GM12892 (cell line): ENCODE results near the gene PGBD5.

Source experiments
- DNase-seq: peaks from one replicate; pipeline ENCODE4 v3.0.0; 2011; ENCODE audit not compliant: insufficient read length
- FAIRE-seq: peaks from 2 replicates; lab custom pipeline; 2011; peaks lifted over from hg19 to GRCh38; lab: Jason Lieb, UNC
- POLR2A ChIP-seq: IDR thresholded peaks from 2 replicates; pipeline ENCODE4 v1.6.1; 2011; ENCODE audit warnings: low read depth, low read length, control low read depth
- POLR2AphosphoS5 ChIP-seq: IDR thresholded peaks from 2 replicates; pipeline ENCODE4 v1.6.1; 2011; ENCODE audit warnings: low read depth, low read length, control low read depth
- TAF1 ChIP-seq: IDR thresholded peaks from 2 replicates; pipeline ENCODE4 v1.6.1; 2011; ENCODE audit warnings: low read depth, mild to moderate bottlenecking, control low read depth, low read length, borderline replicate concordance

Gene PGBD5

GRCh38 chr1:230299191-230300006, 126.7 kb downstream of the PGBD5 start:
- no peak for TF ChIP-seq TAF1
- no peak for TF ChIP-seq POLR2AphosphoS5
- no peak for TF ChIP-seq POLR2A
- no peak for FAIRE-seq
- DNase-seq: no peak

- DNase-seq (no peak), FAIRE-seq (no peak)
- TF ChIP-seq POLR2A (no peak), TAF1 (no peak), POLR2AphosphoS5 (no peak)
Measured at GRCh38 chr1:230295367-230295766, 130.8 kb downstream of the PGBD5 start.

GRCh38 chr1:230293390-230293700, 132.8 kb downstream of the PGBD5 start:
- TF ChIP-seq POLR2A: no peak
- TF ChIP-seq TAF1: no peak
- no peak for TF ChIP-seq POLR2AphosphoS5
- no peak for DNase-seq
- no peak for FAIRE-seq

GRCh38 chr1:230292689-230293389, 133.3 kb downstream of the PGBD5 start:
- FAIRE-seq (no peak), DNase-seq (no peak)
- TF ChIP-seq TAF1: no peak
- TF ChIP-seq POLR2A: no peak
- TF ChIP-seq POLR2AphosphoS5: no peak

GRCh38 chr1:230291731-230292620, 134.2 kb downstream of the PGBD5 start:
- FAIRE-seq (no peak), DNase-seq (no peak)
- TF ChIP-seq POLR2AphosphoS5 (no peak), TAF1 (no peak), POLR2A (no peak)

- DNase-seq (no peak), FAIRE-seq (no peak)
- no peak for TF ChIP-seq POLR2A
- no peak for TF ChIP-seq TAF1
- TF ChIP-seq POLR2AphosphoS5: no peak
Measured at GRCh38 chr1:230289350-230289644, 136.8 kb downstream of the PGBD5 start.

GRCh38 chr1:230288641-230289349, 137.3 kb downstream of the PGBD5 start:
- DNase-seq (no peak), FAIRE-seq (no peak)

GRCh38 chr1:230287674-230288315, 138.3 kb downstream of the PGBD5 start:
- no peak for DNase-seq
- FAIRE-seq: no peak
- TF ChIP-seq POLR2A: no peak
- TF ChIP-seq POLR2AphosphoS5: no peak
- TF ChIP-seq TAF1: no peak

More at GRCh38 chr1:230288641-230289349, 137.3 kb downstream of the PGBD5 start:
- no peak for TF ChIP-seq POLR2A
- TF ChIP-seq TAF1: no peak
- no peak for TF ChIP-seq POLR2AphosphoS5

GRCh38 chr1:230286890-230287269, 139.3 kb downstream of the PGBD5 start:
- TF ChIP-seq POLR2A: no peak
- no peak for TF ChIP-seq TAF1
- TF ChIP-seq POLR2AphosphoS5: no peak
- DNase-seq: no peak
- no peak for FAIRE-seq

- DNase-seq (no peak), FAIRE-seq (no peak)
- TF ChIP-seq POLR2AphosphoS5 (no peak), TAF1 (no peak), POLR2A (no peak)
Measured at GRCh38 chr1:230286166-230286889, 139.8 kb downstream of the PGBD5 start.
